Transverse colon (tissue), 4 donors: ENCODE measurements around the gene ENPP1. TPM values are rescaled to one million over a fixed set of nuclear protein-coding genes. Genes with fewer than 3 reads are reported as not detected.
A peak's percentile ranks its signal among the peaks of the same experiment; 100 is the strongest.

Experiments
- DNase-seq: peaks from one replicate; pipeline ENCODE4 v3.0.0-alpha.2; 2019
- H3K27ac ChIP-seq, 4 donors: fragments of 200-600 bp; sonication (generic); 2 replicates each; pipeline ENCODE4 v1.5.1; 2016 to 2018; ENCODE audit warnings: inconsistent platforms in 4 of 4
- H3K27me3 ChIP-seq: fragments of 200-600 bp; sonication (generic); 2 replicates; pipeline ENCODE4 v1.5.1; 2017; ENCODE audit warnings: inconsistent platforms
- H3K36me3 ChIP-seq, 4 donors: fragments of 200-600 bp; sonication (generic); 2 replicates each; pipeline ENCODE4 v1.5.1; 2017 to 2019; ENCODE audit warnings: inconsistent platforms in 4 of 4
- H3K4me1 ChIP-seq, 4 donors: fragments of 200-600 bp; sonication (generic); 2 replicates each; pipeline ENCODE4 v1.5.1; 2017 to 2020; ENCODE audit warnings: inconsistent platforms in 4 of 4
- H3K4me3 ChIP-seq, 4 donors: fragments of 200-600 bp; sonication (generic); 1 replicate in 1 of 4; 2 replicates in 3 of 4; pipeline versions ENCODE4 v1.5.1 to v1.6.1; 2017 to 2019; ENCODE audit warnings: inconsistent platforms in 4 of 4
- H3K9me3 ChIP-seq, 2 donors: fragments of 200-600 bp; sonication (generic); 2 replicates each; pipeline ENCODE4 v1.5.1; 2017 to 2019; ENCODE audit warnings: inconsistent platforms in 2 of 2
- CTCF ChIP-seq, 5 experiments: fragments of 200-600 bp in 3 of 5; fragments of 450-650 bp in 2 of 5; sonication (generic) in 3 of 5; IDR thresholded peaks; 1 replicate in 2 of 5; 2 replicates in 3 of 5; pipeline ENCODE4 v1.5.1; 2016 to 2017; ENCODE audit warnings: antibody characterized with exemption in 5 of 5, inconsistent platforms in 3 of 5, mild to moderate bottlenecking in 2 of 5, moderate library complexity in 1 of 5
- EP300 ChIP-seq: sonication (generic); formaldehyde crosslinking; IDR thresholded peaks from one replicate; pipeline ENCODE4 v1.6.1; 2017; ENCODE audit warnings: antibody characterized with exemption, low read depth
- POLR2A ChIP-seq: fragments of 450-650 bp; IDR thresholded peaks from one replicate; pipeline ENCODE4 v1.6.1; 2016; ENCODE audit warnings: antibody characterized with exemption, mild to moderate bottlenecking, moderate library complexity
- POLR2AphosphoS5 ChIP-seq, 3 donors: sonication (generic); formaldehyde crosslinking; IDR thresholded peaks; one replicate each; pipeline ENCODE4 v1.6.1; 2016; ENCODE audit warnings: antibody characterized with exemption in 3 of 3
- WGBS, 2 donors: methylation state at CpG; one replicate each; pipeline ENCODE4 v1.1.5; 2018; ENCODE audit warnings: low coverage in 1 of 2; 5-methylcytosine and 5-hydroxymethylcytosine counted together
- in situ Hi-C, 4 donors: fragments of 200-750 bp; cut with MboI; loops; one replicate each; pipeline versions ENCODE4 v1.15.0 to v1.15.1; 2017; ENCODE audit warnings: low sequenced_read_pairs in 3 of 4, low pct_ligation_motif_present in 1 of 4, low pct_unique_long_range_greater_than_20kb in 1 of 4
- intact Hi-C: fragments of 100-400 bp; cut with DNase I; formaldehyde crosslinking; loops from one replicate; pipeline ENCODE4 v1.15.1; 2023; ENCODE audit warnings: low total_unique reads
- total RNA-seq, 4 donors: library from RNA; depleted of rRNA; stranded (reverse); fragments of >200 nt; gene quantifications; one replicate each; pipeline ENCODE4 v1.1.0, GENCODE V29; 2016

The ENPP1 gene
- total RNA-seq, 4 donors from 2014 or later = 3.4 to 24.0 (median 22.8) TPM

GRCh38 chr6:131822119-131822518 is 14.3 kb downstream of the ENPP1 start:
- intact Hi-C loops (no loop called here), in situ Hi-C loops (no loop called here)
- WGBS, 2 donors = 46 to 48% methylated on average over 3 of the region's 3 CpGs
- no peak overlapping the region for H3K4me3 ChIP-seq
- H3K27ac ChIP-seq = peak overlapping the region in 1 of 4 donors; percentile 9
- peaks cover 0 to 7% (median 2%) of the 10 kb centered on the region in 4 donors for H3K4me1 ChIP-seq
- no peak for DNase-seq
- no peaks in the 10 kb centered on the region for H3K36me3 ChIP-seq
- no peaks in the 10 kb centered on the region for H3K9me3 ChIP-seq
- TF ChIP-seq EP300 (no peak), POLR2A (no peak), CTCF (IDR thresholded peaks at IDR 0.05) (no peak), POLR2AphosphoS5 (IDR thresholded peaks at IDR 0.05) (no peak)
- H3K27me3 ChIP-seq = no peaks in the 10 kb centered on the region

- in situ Hi-C loops = no loop called here
- intact Hi-C loops = no loop called here
Observed at GRCh38 chr6:131823276-131823902, 15.6 kb downstream of the ENPP1 start.

GRCh38 chr6:131825946-131826345 is 18.1 kb downstream of the ENPP1 start:
- Histone ChIP-seq H3K4me1 (peaks cover 0 to 6% (median 2%) of the 10 kb centered on the region in 4 donors), H3K9me3 (no peaks in the 10 kb centered on the region), H3K36me3 (no peaks in the 10 kb centered on the region), H3K27ac (no peak overlapping the region), H3K4me3 (no peak overlapping the region), H3K27me3 (no peaks in the 10 kb centered on the region)
- no peak for DNase-seq
- no peak for TF ChIP-seq EP300
- no peak for TF ChIP-seq POLR2AphosphoS5 (IDR thresholded peaks at IDR 0.05)
- TF ChIP-seq POLR2A = no peak
- TF ChIP-seq CTCF (IDR thresholded peaks at IDR 0.05) = no peak
- in situ Hi-C loops = no loop called here
- intact Hi-C loops = no loop called here
- WGBS, 2 donors = 26 to 31% methylated on average over 1 of the region's 1 CpG

More at GRCh38 chr6:131823276-131823902, 15.6 kb downstream of the ENPP1 start:
- H3K27me3 ChIP-seq = no peaks in the 10 kb centered on the region
- peaks cover 0 to 7% (median 2%) of the 10 kb centered on the region in 4 donors for H3K4me1 ChIP-seq
- TF ChIP-seq CTCF (IDR thresholded peaks at IDR 0.05) (no peak), EP300 (no peak)
- 86 to 95% methylated on average over 3 of the region's 3 CpGs for WGBS, 2 donors
- H3K27ac ChIP-seq = no peak overlapping the region
- no peaks in the 10 kb centered on the region for H3K9me3 ChIP-seq
- no peak overlapping the region for H3K4me3 ChIP-seq
- no peaks in the 10 kb centered on the region for H3K36me3 ChIP-seq
- no peak for DNase-seq

- Histone ChIP-seq H3K9me3 (no peaks in the 10 kb centered on the region), H3K27me3 (no peaks in the 10 kb centered on the region), H3K4me3 (no peak overlapping the region), H3K4me1 (no peaks in the 10 kb centered on the region), H3K36me3 (no peaks in the 10 kb centered on the region), H3K27ac (no peak overlapping the region)
- 50 to 80% methylated on average over 1 to 7 of the region's 7 CpGs for WGBS, 2 donors
- intact Hi-C loops (no loop called here), in situ Hi-C loops (no loop called here)
- DNase-seq = no peak
- TF ChIP-seq CTCF (IDR thresholded peaks at IDR 0.05) (no peak), POLR2A (no peak), EP300 (no peak), POLR2AphosphoS5 (IDR thresholded peaks at IDR 0.05) (peak in 1 of 3 donors; percentile 34)
Observed at GRCh38 chr6:131828080-131828479, 20.3 kb downstream of the ENPP1 start.
